DMS153 (cell line): Measurements from ENCODE around the gene ABHD11.
"Not testable (repeated sequence)": the region's sequence is repeated elsewhere in the genome, so short reads cannot be mapped to it uniquely, and the experiment has no call there.

ENCODE experiments used
- DNase-seq: peaks from one replicate; lab custom pipeline; 2025; lab: John Stamatoyannopoulos, UW

Gene ABHD11

GRCh38 chr7:73718905-73719805 is 19.4 kb downstream of the ABHD11 start, which contains the start of gene STX1A:
Gene STX1A (minus strand): TSS chr7:73719669. CDS start chr7:73719631, 38 bp downstream.
- DNase-seq = no peak

- DNase-seq = no peak
These were observed 20.1 kb downstream of the ABHD11 start for GRCh38 chr7:73718438-73718881.

- no peak for DNase-seq
These were observed 20.6 kb downstream of the ABHD11 start for GRCh38 chr7:73717991-73718405.

GRCh38 chr7:73717025-73717807 is 21.4 kb downstream of the ABHD11 start:
- no peak for DNase-seq

GRCh38 chr7:73716318-73716890 is 22.2 kb downstream of the ABHD11 start:
- DNase-seq = no peak

- peak; percentile 92 for DNase-seq
These were observed 22.8 kb downstream of the ABHD11 start for GRCh38 chr7:73715648-73716317.

GRCh38 chr7:73713319-73713718 is 25.3 kb downstream of the ABHD11 start:
- not testable (repeated sequence) for DNase-seq

GRCh38 chr7:73712773-73713172 is 25.8 kb downstream of the ABHD11 start:
- no peak for DNase-seq

GRCh38 chr7:73708961-73709549 is 29.5 kb downstream of the ABHD11 start:
- DNase-seq = no peak

GRCh38 chr7:73707045-73707631 is 31.5 kb downstream of the ABHD11 start:
- peak; percentile 92 for DNase-seq

GRCh38 chr7:73706126-73707044 is 32.2 kb downstream of the ABHD11 start:
- DNase-seq = no peak

- DNase-seq = no peak
These were observed 33.1 kb downstream of the ABHD11 start for GRCh38 chr7:73705551-73705920.

GRCh38 chr7:73704640-73705550 is 33.7 kb downstream of the ABHD11 start:
- DNase-seq = no peak

- DNase-seq = no peak
These were observed 34.6 kb downstream of the ABHD11 start for GRCh38 chr7:73703757-73704639.

GRCh38 chr7:73703225-73703624 is 35.4 kb downstream of the ABHD11 start:
- DNase-seq = no peak

GRCh38 chr7:73702665-73703064 is 35.9 kb downstream of the ABHD11 start:
- DNase-seq = no peak

GRCh38 chr7:73702226-73702625 is 36.4 kb downstream of the ABHD11 start:
- DNase-seq = no peak
